ENCODE data around the gene UMOD.

- TF ChIP-seq GATA2 (IDR thresholded peaks at IDR 0.05; ENCODE audit: low read depth, low read length) (no peak), GATA3 (IDR thresholded peaks at IDR 0.05; ENCODE audit: low read depth, low read length) (no peak)
Observed at GRCh38 chr16:20325005-20325404, 27.5 kb downstream of the UMOD start.

Measured in SH-SY5Y (cell line).